CD4-positive, alpha-beta T cell treated with Interleukin-1 beta for 1 hour (primary cell): Measurements from ENCODE around the gene RAPGEF5.

ENCODE experiments used
- DNase-seq, 2 donors: peaks; one replicate each; pipeline ENCODE4 v3.0.0-alpha.2; 2020 to 2022

The RAPGEF5 gene, protein sequence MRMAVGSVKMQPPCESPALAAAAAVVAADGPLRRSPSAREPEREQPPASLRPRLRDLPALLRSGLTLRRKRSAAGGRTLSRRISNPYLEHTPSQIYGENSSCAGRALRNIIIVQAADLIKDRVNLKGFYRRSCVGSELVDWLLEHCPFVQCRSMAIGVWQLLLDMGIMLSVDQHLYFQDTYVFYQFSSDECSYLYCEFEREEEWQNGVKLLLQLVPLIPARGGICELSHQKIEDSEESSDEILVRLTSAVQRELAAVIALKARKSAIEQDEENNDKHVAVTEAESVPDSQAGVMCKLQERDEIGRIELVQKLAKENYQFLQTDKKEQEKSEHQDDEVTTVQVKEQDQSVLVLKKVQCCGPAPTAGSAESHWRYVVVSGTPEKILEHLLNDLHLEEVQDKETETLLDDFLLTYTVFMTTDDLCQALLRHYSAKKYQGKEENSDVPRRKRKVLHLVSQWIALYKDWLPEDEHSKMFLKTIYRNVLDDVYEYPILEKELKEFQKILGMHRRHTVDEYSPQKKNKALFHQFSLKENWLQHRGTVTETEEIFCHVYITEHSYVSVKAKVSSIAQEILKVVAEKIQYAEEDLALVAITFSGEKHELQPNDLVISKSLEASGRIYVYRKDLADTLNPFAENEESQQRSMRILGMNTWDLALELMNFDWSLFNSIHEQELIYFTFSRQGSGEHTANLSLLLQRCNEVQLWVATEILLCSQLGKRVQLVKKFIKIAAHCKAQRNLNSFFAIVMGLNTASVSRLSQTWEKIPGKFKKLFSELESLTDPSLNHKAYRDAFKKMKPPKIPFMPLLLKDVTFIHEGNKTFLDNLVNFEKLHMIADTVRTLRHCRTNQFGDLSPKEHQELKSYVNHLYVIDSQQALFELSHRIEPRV

GRCh38 chr7:22356701-22357310 is at the start of gene RAPGEF5:
Gene RAPGEF5 (minus strand): TSS chr7:22357154. CDS start chr7:22357060, 94 bp downstream.
- DNase-seq, result no peak

DNA sequence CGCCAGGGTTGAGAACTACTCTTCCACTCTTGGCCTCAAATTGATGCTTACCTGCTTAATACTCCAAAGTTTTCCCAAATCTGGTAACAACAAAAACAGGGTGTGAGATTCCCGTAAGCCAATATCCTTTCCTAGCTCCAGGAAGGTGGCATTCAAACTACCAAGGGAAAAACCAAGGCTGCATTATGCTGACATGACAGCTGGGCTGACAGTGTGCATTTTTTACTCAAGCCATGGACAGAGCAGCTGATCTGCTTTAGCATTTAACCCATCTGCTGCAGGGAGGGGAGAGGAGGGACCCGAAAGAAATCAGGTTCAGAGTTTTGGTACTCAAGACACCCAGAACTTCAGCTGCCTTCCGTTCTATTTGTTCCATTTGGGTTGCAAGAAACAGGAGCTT is 49.8 kb upstream of the RAPGEF5 start:
- DNase-seq, result no peak

DNA sequence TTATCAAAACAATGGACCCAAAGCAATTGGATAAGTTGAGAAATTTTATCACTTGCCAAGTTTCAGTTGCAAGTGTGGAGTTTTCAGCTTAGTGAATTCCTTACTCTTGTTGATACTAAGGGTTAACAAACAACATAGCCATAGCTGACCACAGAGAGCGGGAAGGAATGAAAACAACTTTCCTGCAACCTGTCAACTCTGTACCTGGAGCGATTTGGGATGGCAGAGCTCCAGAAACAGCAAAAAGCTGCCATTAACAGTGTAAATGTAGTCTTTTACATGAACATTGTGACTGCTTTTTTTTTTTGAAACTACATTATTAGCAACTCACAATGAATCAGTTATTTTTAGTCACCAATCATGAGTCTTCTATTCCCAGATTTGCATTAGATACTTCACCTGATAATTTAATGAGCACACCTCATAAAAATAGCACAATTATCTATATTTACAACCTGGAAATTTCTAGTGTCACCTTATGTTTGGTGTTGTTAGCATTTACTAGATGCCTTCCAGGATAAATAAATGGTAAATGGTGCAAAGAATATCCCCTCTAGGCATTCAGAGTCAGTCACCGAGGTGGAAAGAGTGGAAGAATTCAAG is 47.6 kb upstream of the RAPGEF5 start:
- no peak for DNase-seq

- no peak for DNase-seq
Observed at GRCh38 chr7:22403344-22403743, 46.4 kb upstream of the RAPGEF5 start.

DNA sequence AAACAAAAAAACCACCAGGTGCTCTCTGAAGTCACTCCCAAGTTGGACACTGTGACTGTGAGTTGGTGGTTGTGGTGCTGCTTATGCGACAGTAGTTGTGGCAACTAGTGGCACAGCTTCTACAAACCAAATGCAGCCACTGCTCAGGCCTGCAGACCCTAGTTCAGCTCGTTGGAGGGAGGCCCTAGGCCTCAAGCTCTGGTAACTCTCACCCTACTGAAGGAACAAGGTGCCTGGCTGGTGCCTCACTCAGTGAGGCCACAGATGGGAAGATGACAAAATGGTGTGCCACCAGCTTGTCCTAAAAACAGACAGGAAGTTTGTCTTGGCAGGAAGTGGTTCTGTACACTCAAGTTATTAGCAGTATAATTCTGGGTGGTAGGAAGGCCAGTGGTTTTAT is 45.3 kb upstream of the RAPGEF5 start:
- no peak for DNase-seq

- no peak for DNase-seq
Observed at GRCh38 chr7:22400936-22401553, 44.1 kb upstream of the RAPGEF5 start.

GRCh38 chr7:22400150-22400814 is 43.3 kb upstream of the RAPGEF5 start:
- DNase-seq, result no peak

DNA sequence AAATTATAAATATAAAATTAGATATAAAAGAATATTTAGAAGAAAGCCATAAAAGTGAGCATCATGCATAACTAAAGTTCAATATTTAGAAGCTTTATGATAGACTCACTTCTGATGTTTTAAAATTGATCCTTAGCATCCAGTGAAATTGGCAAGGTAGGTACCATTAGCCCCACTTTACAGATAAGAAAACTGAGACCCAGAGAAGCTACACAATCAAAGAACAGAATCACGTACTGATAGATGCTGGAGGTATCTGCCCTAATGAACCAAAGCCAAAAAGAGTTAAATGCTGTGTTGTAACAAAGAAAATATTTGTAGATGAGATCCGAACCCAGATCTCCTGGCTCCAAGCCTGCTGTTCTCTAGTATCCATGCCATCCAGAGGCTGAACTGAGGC is 42.6 kb upstream of the RAPGEF5 start:
- DNase-seq, result no peak

- no peak for DNase-seq
Observed at GRCh38 chr7:22399091-22399490, 42.1 kb upstream of the RAPGEF5 start.

DNA sequence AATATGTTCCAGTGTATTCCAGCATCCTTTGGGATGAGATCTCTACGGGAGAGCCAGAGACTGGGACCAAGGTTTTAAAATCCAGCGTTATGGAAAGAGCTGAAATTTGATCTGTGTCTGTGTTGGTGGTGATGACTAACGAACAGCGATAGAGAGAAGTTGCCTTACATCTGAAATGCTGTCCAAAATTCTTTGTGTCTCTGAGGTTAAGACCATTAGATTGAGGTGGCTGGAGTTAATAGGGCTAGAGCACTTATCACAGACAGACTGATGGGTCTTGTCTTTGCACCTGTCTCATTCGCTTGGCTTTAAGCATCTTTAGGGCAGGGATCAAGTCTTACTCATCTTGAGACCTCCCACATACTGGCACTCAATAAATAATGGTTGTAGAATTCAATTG is 41.0 kb upstream of the RAPGEF5 start:
- no peak for DNase-seq

DNA sequence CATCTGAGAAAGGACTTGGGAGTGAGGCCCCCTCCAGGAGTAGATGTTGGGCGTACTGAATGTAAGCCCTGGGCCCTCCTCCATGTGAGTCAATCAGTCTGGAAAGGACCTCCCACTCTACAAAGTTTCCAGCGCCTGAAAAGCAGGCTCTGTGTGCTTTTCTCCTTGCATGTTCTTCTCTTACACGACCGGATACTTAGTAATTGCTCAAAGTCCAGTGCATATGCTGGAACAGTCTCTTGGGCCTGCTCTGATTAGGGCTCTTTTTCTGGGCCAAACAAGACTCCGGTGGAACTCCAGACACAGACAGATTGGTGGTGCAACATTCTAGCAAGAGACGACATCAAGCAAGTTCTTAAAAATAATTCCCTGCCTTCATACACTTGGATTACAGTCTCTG is 38.3 kb upstream of the RAPGEF5 start:
- no peak for DNase-seq

DNA sequence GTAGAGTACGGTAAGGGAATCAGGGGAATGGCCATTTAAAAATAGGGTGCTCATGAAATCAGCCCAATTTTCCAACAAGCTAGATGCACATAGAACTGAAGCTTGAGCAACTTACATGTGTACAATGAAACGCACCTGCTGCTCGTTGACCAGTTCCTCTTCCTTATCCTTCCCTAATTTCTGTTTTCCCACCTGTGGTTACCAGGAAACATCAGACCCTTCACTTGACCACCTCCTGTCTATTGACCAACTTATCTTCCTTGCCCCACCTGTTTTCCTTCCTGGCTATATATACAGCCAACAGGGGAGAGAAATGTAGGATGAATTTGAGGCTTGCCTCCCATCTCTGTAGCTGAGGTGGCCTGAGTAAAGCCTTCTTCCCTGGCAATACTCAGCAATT is 37.8 kb upstream of the RAPGEF5 start:
- DNase-seq, result no peak

GRCh38 chr7:22393913-22394729 is 37.2 kb upstream of the RAPGEF5 start:
- DNase-seq, result no peak

GRCh38 chr7:22390516-22390915 is 33.6 kb upstream of the RAPGEF5 start:
- DNase-seq, result no peak

DNA sequence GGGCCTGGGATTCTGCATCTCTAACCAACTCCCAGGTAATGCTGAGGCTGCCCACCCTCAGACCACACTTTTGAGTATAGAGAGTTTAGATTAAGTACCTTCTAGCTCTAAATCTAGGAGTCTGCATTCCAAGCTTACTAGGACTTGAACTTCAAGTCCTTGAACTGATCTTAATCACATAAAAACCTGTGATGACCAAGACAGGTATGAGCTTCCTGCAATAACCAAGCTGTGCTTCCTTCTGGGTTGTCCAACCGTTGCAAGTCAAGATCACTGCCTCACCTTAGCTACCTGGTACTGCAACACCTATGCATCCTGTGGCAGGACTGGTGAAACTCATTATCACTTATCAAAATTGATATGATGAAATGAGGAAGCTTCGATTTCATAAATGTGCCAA is 32.9 kb upstream of the RAPGEF5 start:
- DNase-seq, result no peak

DNA sequence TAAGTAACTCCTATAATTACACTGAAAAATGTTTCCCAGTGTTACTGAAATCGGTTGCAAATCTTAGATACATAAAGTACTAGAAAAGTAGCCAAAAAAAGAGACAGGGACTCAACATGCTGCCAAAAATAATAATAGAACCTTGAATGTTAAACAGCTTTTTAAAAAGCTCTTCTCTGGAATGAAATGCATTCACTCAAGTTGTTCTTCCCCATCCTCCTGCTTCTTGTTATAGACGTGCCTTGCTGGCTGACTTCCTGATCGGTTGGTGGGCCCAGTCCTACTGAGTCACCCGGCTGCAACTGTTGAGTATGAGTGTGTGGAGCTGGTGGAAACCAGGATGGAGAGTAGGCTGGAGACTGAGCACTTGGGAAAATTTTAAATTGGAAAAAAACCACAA is 30.6 kb upstream of the RAPGEF5 start:
- no peak for DNase-seq

GRCh38 chr7:22386865-22387264 is 29.9 kb upstream of the RAPGEF5 start:
- DNase-seq, result no peak

DNA sequence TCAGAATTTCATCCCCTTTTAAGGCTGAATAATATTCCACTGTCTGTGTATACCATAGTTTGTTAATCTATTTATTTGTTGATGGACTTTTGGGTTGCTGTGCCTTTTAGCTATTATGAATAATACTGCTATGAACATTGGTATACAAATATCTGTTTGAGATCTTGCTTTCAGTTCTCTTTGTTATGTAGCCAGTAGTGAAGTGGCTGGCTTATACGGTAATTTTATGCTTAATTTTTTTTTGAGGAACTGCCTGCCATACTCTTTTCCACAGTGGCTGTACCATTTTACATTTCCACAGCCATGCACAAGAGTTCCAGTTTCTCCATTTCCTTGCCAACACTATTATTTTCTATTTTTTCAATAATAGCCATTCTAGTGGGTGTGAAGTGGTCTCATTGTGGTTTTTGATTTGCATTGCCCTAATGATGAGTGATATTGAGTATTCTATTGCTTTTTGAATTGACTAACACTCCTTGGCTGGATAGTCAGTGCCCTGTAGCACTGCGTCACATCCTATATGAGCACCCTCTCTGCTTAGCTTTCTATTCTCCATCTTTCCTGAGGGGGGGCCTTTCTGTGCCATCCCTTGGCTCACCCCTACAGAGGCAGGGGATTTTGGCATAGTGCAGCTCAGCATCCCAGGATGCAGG is 29.4 kb upstream of the RAPGEF5 start:
- DNase-seq, result no peak

GRCh38 chr7:22385326-22385725 is 28.4 kb upstream of the RAPGEF5 start:
- no peak for DNase-seq

GRCh38 chr7:22380333-22380732 is 23.4 kb upstream of the RAPGEF5 start:
- DNase-seq, result no peak
